Subcutaneous adipose tissue (tissue), 4 donors: ENCODE results near the gene RASA3. TPM values are rescaled to one million over a fixed set of nuclear protein-coding genes. Genes with fewer than 3 reads are reported as not detected.

Experiments
- CTCF ChIP-seq: fragments of 450-650 bp; IDR thresholded peaks from one replicate; pipeline ENCODE4 v1.5.1; 2016; ENCODE audit warnings: low read depth, mild to moderate bottlenecking, control low read depth, antibody characterized with exemption, moderate library complexity
- total RNA-seq, 4 donors: library from RNA; depleted of rRNA; stranded (reverse); fragments of >200 nt; gene quantifications; one replicate each; pipeline ENCODE4 v1.1.0, GENCODE V29; 2016

Gene RASA3
- total RNA-seq, 4 donors from 2014 or later, result 36.9 to 70.1 (median 46.3) TPM

DNA sequence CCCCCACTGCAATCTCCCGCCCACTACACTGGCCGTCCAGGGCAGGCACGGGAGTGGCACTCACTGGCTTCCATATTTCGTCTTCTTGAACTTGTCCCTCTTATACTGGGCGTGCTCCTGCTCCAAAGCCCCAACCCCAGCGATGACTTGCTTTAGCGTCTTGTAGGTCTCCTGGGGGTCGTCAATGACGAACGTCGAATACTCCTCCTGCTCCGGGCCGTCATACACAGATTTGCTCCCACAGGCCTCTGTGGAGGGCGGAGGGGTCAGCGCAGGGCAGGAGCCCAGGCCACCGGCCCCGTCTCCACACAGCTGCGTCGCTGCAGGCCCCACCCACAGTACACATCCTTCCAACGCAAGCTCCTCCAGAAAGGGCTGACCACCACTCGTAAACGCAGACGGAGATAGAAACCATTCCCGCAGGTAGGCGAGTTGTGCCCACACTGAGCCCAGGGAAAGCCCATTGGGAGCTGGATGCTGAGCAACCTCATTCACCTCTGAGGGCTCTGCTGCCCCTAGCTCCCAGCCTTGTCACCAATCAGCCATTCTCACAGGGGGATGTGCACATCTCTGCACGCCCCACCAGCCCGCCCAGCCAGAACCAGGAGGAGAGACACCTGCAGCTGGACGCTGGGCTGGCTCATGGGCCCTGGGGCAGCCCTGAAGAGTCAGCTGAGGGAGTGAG is 150.7 kb downstream of the RASA3 start:
- TF ChIP-seq CTCF, result no peak

- TF ChIP-seq CTCF, result no peak
Measured at GRCh38 chr13:113981194-113981605, 151.2 kb downstream of the RASA3 start.

DNA sequence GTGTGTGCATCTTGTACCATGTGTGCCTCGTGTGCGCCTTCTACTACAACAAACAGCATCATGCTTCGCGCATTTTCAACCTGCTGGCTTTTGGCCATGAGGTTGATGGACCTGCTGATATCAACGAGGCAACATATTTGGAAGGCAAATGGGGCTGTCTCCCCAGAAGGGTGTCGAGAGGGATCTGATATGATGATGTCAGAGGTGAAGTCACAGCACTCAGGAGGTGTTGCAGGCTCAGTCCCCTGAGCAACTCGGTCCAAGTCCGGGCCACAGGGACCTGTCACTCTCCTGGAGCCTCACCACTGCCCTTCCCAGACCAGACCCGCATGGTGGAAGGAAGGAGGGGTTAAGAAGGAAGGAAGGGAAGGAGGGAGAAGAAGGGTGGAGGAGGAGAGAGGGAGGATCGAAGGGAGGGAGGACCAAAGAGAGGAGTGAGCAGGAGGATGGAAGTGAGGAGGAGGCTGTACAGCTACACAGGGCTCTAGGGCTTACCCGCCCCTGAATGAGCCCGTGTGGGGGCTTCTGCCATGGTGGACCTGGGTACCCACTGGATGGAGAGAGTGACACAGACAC is 151.8 kb downstream of the RASA3 start:
- no peak for TF ChIP-seq CTCF

DNA sequence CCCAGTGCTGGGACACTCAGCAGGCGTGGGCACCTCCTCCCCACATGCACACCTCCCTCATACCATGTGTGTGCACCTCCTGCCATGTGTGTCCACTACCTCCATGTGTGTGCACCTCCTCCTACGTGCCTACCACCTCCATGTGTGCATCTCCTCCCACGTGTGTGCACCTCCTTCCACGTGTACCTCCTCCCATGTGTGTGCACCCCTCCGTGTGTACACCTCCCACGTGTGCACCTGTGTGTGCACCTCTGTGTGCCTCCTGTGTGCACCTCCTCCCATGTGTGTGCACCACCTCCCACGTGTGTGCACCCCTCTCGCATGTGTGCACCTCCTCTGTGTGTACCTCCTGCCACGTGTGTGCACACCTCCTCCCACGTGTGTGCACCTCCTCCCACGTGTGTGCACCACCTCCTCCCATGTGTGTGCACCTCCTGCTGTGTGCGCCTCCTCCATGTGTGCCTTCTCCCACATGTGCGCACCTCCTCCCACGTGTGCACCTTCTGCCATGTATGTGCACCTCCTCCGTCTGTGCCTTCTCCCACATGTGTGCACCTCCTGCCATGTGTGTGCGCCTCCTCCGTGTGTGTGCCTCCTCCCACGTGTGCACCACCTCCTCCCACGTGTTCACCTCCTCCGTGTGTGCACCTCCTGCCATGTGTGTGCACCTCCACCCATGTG is 152.5 kb downstream of the RASA3 start:
- no peak for TF ChIP-seq CTCF

GRCh38 chr13:113978741-113979481 is 153.5 kb downstream of the RASA3 start:
- TF ChIP-seq CTCF, result no peak

- no peak for TF ChIP-seq CTCF
Measured at GRCh38 chr13:113977976-113978375, 154.4 kb downstream of the RASA3 start.
